NK-92 (cell line): ENCODE results near the gene TPRG1L.

Source experiments
- DNase-seq: peaks from one replicate; lab custom pipeline; 2025; ENCODE audit not compliant: unreplicated experiment; lab: John Stamatoyannopoulos, UW

The TPRG1L gene

GRCh38 chr1:3676581-3677470 is 52.0 kb downstream of the TPRG1L start:
- no peak for DNase-seq

DNA sequence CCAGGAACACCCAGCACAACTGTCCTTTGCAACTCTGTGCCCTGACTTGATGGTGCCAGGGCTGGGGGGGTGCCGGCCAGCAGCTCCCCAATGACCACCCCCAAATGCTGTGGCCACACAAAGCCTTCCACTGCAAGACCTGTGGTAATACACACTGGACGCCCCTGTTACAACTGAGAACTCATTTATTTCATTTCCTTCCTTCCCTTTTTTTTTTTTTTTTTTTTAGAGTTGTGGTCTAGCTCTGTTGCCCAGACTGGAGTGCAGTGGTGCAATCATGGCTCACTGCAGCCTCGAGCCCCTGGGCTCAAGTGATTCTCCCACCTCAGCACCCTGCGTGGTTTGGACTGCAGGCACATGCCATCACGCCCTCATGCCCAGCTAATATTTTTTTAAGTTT is 52.7 kb downstream of the TPRG1L start:
- DNase-seq: no peak

GRCh38 chr1:3678361-3679097 is 53.7 kb downstream of the TPRG1L start:
- no peak for DNase-seq

DNA sequence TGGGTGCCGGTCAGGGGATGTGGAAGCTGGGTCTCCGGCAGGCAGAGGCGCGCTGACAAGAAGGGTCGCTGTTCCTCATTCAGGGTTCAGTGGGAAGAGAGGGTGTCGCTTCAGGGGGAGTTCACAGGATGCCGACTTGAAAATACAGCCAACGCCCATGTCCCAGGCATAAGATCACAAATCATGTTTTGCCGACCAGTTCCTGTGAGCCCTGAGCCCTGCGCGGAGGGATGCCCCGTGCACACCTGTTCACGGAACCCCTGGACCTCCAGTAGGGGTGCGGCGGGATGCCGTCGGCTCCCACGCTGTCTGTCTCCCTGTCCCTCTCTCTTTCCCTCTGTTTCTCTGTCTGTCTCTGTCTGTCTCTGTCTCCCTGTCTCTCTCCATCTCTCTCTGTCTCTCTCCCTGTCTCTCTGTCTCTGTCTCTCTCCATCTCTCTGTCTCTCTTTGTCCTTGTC is 54.3 kb downstream of the TPRG1L start:
- DNase-seq: no peak
